GM12891 (cell line): ENCODE data around the gene LASP1.

ENCODE experiments used
- DNase-seq: peaks from one replicate; pipeline ENCODE4 v3.0.0; 2011; ENCODE audit warnings: low spot score; ENCODE audit not compliant: insufficient read length
- FAIRE-seq: peaks from 2 replicates; lab custom pipeline; 2011; peaks lifted over from hg19 to GRCh38; lab: Jason Lieb, UNC
- PAX5 ChIP-seq: IDR thresholded peaks from 2 replicates; pipeline ENCODE4 v1.6.1; 2011; ENCODE audit warnings: low read length, moderate library complexity, mild to moderate bottlenecking; ENCODE audit not compliant: insufficient read depth, severe bottlenecking
- POLR2A ChIP-seq: IDR thresholded peaks from 2 replicates; pipeline ENCODE4 v1.6.1; 2011; ENCODE audit warnings: low read depth, low read length, control low read depth
- POLR2AphosphoS5 ChIP-seq: IDR thresholded peaks from 2 replicates; pipeline ENCODE4 v1.6.1; 2011; ENCODE audit warnings: low read depth, low read length, control low read depth
- POU2F2 ChIP-seq: IDR thresholded peaks from 2 replicates; pipeline ENCODE4 v1.6.1; 2011; ENCODE audit warnings: low read depth, mild to moderate bottlenecking, control low read depth, low read length, moderate library complexity
- SPI1 ChIP-seq: IDR thresholded peaks from 2 replicates; pipeline ENCODE4 v1.6.1; 2011; ENCODE audit warnings: low read depth, low read length, control low read depth
- TAF1 ChIP-seq: IDR thresholded peaks from 2 replicates; pipeline ENCODE4 v1.6.1; 2011; ENCODE audit warnings: low read depth, low read length, control low read depth

LASP1 gene

DNA sequence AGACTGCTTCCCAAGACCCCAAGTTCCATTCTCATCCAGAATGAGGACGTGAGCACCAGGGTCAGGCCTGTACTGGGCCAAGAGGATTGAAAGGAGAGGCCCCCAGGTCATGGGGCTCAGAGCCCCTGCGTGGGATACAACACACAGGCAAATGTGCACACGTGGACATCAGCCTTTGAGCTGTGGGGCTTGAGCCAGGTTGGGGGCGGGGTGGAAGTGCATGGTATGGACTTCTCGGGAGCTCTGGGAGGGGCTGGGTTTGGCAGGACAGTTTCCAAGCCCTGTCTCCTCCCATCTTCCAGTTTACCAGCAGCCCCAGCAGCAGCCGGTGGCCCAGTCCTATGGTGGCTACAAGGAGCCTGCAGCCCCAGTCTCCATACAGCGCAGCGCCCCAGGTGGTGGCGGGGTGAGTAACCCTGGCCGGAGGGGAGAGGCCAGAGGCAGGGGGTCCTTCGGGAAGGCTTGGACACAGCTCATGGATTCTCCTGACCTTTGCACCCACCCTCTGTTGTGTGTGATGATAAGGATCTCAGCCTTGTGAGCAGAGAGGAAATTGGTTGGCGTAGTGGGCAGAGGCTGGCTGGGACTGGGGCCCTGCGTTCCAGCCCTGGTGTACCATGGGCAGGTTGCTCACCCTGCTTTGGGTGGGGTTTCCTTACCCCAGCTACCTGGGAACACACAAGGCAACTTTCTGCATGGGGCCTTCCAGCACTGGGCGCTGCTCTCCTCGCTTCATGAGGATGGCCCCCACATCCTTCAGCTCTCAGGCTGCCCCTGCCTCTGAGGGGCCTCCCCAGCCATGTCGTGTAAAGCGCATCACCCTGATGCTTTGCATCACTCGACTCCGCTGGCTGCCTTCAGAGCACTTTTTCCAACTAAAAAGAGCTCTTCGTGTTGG, 45.1 kb downstream of the LASP1 start:
- FAIRE-seq, result no peak
- DNase-seq, result no peak
- no peak for TF ChIP-seq POU2F2
- no peak for TF ChIP-seq POLR2A
- no peak for TF ChIP-seq POLR2AphosphoS5
- no peak for TF ChIP-seq PAX5
- no peak for TF ChIP-seq SPI1
- no peak for TF ChIP-seq TAF1

DNA sequence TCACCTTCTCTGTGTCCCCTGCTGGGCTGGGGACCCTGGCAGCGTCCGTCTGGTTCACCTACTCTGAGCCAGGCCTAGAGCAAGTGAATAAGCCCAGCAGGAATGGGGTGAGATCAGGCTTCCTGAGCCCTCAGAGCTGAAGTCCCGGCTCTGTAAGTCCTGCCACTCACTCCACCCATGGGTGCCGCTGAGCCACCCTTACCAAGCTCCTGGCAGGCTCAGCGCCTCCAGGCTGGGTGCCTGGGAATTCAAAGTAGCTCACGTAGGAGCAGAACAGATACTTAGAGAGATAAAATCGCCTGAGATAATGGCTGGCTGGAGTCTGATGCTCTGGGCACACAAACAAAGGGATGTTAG, 45.8 kb downstream of the LASP1 start:
- no peak for TF ChIP-seq POLR2A
- no peak for TF ChIP-seq POU2F2
- no peak for TF ChIP-seq POLR2AphosphoS5
- no peak for TF ChIP-seq SPI1
- DNase-seq (no peak), FAIRE-seq (no peak)

DNA sequence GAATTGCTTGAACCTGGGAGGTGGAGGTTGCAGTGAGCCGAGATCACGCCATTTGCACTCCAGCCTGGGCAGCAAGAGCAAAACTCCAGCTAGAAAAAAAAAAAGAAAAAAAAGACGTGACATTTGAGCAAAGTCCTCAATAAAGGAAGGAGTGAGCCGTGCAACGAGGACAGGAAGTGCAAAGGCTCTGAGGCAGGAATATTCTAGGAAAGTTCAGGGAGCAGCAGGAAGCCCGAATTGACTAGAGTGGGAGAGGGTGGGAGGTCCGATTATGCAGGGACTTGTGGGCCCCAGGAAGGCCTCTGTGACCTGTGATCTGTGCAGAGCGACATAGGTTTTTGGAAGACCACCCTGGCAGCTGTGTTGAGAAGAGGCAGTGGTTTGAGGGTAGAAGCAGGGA, 46.9 kb downstream of the LASP1 start:
- FAIRE-seq (no peak), DNase-seq (no peak)
- no peak for TF ChIP-seq POLR2AphosphoS5
- TF ChIP-seq TAF1, result no peak
- no peak for TF ChIP-seq PAX5
- TF ChIP-seq POU2F2, result no peak
- TF ChIP-seq POLR2A, result no peak
- no peak for TF ChIP-seq SPI1

DNA sequence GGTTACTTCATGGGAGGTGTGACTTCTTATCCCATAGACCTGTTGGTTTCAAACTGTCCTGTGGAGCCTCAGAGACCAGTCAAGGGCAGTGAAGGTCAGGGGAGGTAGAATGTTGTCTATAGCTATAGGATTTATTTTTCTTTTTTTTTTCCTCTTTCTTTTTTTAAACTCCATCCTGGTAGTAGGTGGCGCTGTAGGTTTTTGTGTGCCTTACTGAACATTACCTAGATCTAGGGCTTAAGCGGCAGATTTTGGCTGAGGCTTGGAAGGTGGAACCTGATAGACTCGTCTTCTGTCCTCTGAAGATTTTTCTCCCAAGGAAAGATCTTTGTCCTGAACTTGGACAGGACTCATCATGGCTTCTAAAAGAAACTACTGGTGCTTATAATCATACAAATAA, 47.4 kb downstream of the LASP1 start:
- TF ChIP-seq TAF1 (no peak), POU2F2 (no peak), PAX5 (no peak), POLR2A (no peak), POLR2AphosphoS5 (no peak), SPI1 (no peak)
- no peak for FAIRE-seq
- DNase-seq, result no peak

DNA sequence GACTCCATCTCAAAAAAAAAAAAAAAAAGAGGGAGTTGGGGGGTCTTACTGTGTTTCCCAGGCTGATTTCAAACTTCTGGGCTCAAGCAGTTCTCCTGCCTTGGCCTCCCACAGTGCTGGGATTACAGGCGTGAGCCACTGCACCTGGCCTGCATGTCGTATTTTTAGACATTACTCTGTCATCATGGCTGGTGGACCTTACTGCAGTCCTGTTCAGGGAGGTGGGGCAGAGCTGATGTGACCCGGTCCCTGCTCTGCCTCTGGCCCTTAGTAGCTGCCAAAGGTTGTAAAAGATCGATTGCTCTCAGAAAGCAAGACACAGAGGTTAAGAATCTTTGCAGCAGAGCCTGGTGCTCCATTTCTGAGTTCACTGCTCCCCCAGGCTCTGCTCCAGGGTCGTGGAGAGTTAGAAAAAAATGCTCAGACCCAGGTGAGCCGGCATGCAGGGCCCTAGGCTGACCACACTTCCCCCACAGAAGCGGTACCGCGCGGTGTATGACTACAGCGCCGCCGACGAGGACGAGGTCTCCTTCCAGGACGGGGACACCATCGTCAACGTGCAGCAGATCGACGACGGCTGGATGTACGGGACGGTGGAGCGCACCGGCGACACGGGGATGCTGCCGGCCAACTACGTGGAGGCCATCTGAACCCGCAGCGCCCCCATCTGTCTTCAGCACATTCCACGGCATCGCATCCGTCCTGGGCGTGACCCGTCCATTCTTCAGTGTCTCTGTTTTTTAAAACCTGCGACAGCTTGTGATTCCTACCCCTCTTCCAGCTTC, 48.5 kb downstream of the LASP1 start:
- FAIRE-seq, result no peak

DNA sequence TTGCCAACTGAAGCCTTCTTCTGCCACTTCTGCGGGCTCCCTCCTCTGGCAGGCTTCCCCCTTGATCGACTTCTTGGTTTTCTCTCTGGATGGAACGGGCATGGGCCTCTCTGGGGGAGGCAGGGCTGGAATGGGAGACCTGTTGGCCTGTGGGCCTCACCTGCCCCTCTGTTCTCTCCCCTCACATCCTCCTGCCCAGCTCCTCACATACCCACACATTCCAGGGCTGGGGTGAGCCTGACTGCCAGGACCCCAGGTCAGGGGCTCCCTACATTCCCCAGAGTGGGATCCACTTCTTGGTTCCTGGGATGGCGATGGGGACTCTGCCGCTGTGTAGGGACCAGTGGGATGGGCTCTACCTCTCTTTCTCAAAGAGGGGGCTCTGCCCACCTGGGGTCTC, 49.1 kb downstream of the LASP1 start:
- no peak for FAIRE-seq
- no peak for DNase-seq
- TF ChIP-seq SPI1 (no peak), PAX5 (no peak), POU2F2 (no peak)

More for the DNA sequence above, 48.5 kb downstream of the LASP1 start:
- TF ChIP-seq TAF1 (no peak), SPI1 (no peak), POU2F2 (no peak), PAX5 (no peak), POLR2A (no peak), POLR2AphosphoS5 (no peak)
- no peak for DNase-seq

DNA sequence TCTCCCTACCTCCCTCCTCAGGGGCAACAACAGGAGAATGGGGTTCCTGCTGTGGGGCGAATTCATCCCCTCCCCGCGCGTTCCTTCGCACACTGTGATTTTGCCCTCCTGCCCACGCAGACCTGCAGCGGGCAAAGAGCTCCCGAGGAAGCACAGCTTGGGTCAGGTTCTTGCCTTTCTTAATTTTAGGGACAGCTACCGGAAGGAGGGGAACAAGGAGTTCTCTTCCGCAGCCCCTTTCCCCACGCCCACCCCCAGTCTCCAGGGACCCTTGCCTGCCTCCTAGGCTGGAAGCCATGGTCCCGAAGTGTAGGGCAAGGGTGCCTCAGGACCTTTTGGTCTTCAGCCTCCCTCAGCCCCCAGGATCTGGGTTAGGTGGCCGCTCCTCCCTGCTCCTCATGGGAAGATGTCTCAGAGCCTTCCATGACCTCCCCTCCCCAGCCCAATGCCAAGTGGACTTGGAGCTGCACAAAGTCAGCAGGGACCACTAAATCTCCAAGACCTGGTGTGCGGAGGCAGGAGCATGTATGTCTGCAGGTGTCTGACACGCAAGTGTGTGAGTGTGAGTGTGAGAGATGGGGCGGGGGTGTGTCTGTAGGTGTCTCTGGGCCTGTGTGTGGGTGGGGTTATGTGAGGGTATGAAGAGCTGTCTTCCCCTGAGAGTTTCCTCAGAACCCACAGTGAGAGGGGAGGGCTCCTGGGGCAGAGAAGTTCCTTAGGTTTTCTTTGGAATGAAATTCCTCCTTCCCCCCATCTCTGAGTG, 49.6 kb downstream of the LASP1 start:
- no peak for TF ChIP-seq POLR2A
- TF ChIP-seq POU2F2, result no peak
- no peak for TF ChIP-seq PAX5
- TF ChIP-seq POLR2AphosphoS5, result no peak
- TF ChIP-seq TAF1, result no peak
- TF ChIP-seq SPI1, result no peak
- FAIRE-seq (no peak), DNase-seq (no peak)

DNA sequence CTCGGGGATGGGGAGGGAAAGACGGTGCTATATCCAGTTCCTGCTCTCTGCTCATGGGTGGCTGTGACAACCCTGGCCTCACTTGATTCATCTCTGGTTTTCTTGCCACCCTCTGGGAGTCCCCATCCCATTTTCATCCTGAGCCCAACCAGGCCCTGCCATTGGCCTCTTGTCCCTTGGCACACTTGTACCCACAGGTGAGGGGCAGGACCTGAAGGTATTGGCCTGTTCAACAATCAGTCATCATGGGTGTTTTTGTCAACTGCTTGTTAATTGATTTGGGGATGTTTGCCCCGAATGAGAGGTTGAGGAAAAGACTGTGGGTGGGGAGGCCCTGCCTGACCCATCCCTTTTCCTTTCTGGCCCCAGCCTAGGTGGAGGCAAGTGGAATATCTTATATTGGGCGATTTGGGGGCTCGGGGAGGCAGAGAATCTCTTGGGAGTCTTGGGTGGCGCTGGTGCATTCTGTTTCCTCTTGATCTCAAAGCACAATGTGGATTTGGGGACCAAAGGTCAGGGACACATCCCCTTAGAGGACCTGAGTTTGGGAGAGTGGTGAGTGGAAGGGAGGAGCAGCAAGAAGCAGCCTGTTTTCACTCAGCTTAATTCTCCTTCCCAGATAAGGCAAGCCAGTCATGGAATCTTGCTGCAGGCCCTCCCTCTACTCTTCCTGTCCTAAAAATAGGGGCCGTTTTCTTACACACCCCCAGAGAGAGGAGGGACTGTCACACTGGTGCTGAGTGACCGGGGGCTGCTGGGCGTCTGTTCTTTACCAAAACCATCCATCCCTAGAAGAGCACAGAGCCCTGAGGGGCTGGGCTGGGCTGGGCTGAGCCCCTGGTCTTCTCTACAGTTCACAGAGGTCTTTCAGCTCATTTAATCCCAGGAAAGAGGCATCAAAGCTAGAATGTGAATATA, 50.8 kb downstream of the LASP1 start:
- TF ChIP-seq TAF1 (no peak), POLR2A (no peak), PAX5 (no peak), POLR2AphosphoS5 (no peak), SPI1 (no peak), POU2F2 (no peak)
- FAIRE-seq, result no peak
- no peak for DNase-seq
